ENCODE data around the gene FYCO1.

GRCh38 chr3:46022909-46023785, 27.5 kb upstream of the FYCO1 start:
- TF ChIP-seq EZH2phosphoT487 (IDR thresholded peaks at IDR 0.05; ENCODE audit: borderline replicate concordance, low read depth, low read length): no peak
- TF ChIP-seq, protein P1, sequence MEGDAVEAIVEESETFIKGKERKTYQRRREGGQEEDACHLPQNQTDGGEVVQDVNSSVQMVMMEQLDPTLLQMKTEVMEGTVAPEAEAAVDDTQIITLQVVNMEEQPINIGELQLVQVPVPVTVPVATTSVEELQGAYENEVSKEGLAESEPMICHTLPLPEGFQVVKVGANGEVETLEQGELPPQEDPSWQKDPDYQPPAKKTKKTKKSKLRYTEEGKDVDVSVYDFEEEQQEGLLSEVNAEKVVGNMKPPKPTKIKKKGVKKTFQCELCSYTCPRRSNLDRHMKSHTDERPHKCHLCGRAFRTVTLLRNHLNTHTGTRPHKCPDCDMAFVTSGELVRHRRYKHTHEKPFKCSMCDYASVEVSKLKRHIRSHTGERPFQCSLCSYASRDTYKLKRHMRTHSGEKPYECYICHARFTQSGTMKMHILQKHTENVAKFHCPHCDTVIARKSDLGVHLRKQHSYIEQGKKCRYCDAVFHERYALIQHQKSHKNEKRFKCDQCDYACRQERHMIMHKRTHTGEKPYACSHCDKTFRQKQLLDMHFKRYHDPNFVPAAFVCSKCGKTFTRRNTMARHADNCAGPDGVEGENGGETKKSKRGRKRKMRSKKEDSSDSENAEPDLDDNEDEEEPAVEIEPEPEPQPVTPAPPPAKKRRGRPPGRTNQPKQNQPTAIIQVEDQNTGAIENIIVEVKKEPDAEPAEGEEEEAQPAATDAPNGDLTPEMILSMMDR (conservative IDR thresholded peaks at IDR 0.05; ENCODE audit: low read length): no peak

Data from OCI-LY7 (cell line).